ENCODE measurements around the gene PDE11A. TPM values are rescaled to one million over a fixed set of nuclear protein-coding genes. Genes with fewer than 3 reads are reported as not detected.
A peak's percentile ranks its signal among the peaks of the same experiment; 100 is the strongest.

The PDE11A gene
- total RNA-seq, 2 donors from 2014 or later: 1.5 to 1.9 TPM

DNA sequence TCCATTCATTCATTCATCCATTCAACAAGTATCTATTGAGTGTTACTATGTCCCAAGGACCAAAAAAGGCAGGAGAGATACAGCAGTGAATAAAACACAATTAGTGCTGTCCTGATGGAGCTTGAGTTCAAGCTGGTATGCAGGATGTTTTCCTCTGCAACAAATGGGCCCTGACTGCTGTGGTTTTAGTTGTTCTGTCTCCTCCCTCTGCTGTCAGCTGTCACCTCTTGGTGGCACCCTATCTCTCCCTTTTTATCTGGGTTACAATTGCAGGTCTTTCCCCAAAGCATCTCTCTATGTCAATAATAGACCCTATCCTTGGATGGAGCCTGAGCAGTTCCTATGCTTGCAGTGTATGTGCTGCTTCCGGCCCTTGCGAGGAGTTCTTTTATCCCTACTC lies 304.8 kb downstream of the PDE11A start:
- H3K36me3 ChIP-seq (ENCODE audit: control insufficient read depth, insufficient read depth, low read length): no peaks in the 10 kb centered on the region
- TF ChIP-seq, protein P1, sequence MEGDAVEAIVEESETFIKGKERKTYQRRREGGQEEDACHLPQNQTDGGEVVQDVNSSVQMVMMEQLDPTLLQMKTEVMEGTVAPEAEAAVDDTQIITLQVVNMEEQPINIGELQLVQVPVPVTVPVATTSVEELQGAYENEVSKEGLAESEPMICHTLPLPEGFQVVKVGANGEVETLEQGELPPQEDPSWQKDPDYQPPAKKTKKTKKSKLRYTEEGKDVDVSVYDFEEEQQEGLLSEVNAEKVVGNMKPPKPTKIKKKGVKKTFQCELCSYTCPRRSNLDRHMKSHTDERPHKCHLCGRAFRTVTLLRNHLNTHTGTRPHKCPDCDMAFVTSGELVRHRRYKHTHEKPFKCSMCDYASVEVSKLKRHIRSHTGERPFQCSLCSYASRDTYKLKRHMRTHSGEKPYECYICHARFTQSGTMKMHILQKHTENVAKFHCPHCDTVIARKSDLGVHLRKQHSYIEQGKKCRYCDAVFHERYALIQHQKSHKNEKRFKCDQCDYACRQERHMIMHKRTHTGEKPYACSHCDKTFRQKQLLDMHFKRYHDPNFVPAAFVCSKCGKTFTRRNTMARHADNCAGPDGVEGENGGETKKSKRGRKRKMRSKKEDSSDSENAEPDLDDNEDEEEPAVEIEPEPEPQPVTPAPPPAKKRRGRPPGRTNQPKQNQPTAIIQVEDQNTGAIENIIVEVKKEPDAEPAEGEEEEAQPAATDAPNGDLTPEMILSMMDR (conservative IDR thresholded peaks at IDR 0.05): peak; percentile 22
- H3K9ac ChIP-seq (ENCODE audit: extremely low read depth, low read length, poor library complexity, severe bottlenecking): no peak overlapping the region
- Mint-ChIP-seq H3K4me3 (no peak overlapping the region), H3K9me3 (no peaks in the 10 kb centered on the region), H3K27ac (no peak overlapping the region), H3K36me3 (ENCODE audit: low read depth) (no peaks in the 10 kb centered on the region), H3K4me1 (peaks cover 9% of the 10 kb centered on the region), H3K27me3 (ENCODE audit: insufficient read depth) (peaks cover 24% of the 10 kb centered on the region)
- H3K4me1 ChIP-seq (ENCODE audit: control insufficient read depth, insufficient read depth, low read length): no peaks in the 10 kb centered on the region
- no peak overlapping the region for H3K27ac ChIP-seq (ENCODE audit: low read depth, low read length)
- H3K9me3 ChIP-seq (ENCODE audit: control insufficient read depth, low read length): no peaks in the 10 kb centered on the region
- H3K27me3 ChIP-seq (ENCODE audit: control insufficient read depth, insufficient read depth, low read length, poor library complexity, severe bottlenecking): peaks cover 31% of the 10 kb centered on the region
- WGBS, 2 experiments (ENCODE audit: insufficient coverage in 1 of 2, insufficient read length in 1 of 2): 94 to 96% methylated on average over 2 of the region's 2 CpGs
- no peak for DNase-seq
- H3K4me3 ChIP-seq (ENCODE audit: low read length): no peak overlapping the region

DNA sequence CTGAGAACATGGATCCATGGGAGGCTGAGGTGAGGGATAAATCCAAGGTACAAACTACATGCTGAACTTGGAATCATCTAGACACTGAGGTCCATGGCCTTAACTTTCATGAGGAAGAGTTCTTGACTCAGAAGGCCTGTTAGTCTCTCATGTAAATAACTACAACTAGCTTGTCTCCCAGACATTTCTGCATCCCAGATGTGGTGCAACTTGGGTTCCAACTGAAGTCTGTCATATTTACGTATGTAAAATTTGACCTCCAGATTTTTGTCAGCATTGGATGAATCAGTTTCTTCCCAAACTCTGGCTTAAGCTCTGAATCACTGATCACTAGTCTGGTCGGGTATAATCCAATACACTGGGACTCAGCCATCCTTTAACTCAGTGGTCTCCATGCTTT lies 306.9 kb downstream of the PDE11A start:
- Histone ChIP-seq H3K9me3 (ENCODE audit: control insufficient read depth, low read length) (no peaks in the 10 kb centered on the region), H3K4me3 (ENCODE audit: low read length) (no peak overlapping the region), H3K27ac (ENCODE audit: low read depth, low read length) (no peak overlapping the region), H3K27me3 (ENCODE audit: control insufficient read depth, insufficient read depth, low read length, poor library complexity, severe bottlenecking) (peaks cover 44% of the 10 kb centered on the region), H3K9ac (ENCODE audit: extremely low read depth, low read length, poor library complexity, severe bottlenecking) (no peak overlapping the region), H3K36me3 (ENCODE audit: control insufficient read depth, insufficient read depth, low read length) (no peaks in the 10 kb centered on the region), H3K4me1 (ENCODE audit: control insufficient read depth, insufficient read depth, low read length) (no peaks in the 10 kb centered on the region)
- Mint-ChIP-seq H3K36me3 (ENCODE audit: low read depth) (no peaks in the 10 kb centered on the region), H3K4me3 (no peak overlapping the region), H3K9me3 (no peaks in the 10 kb centered on the region), H3K27ac (no peak overlapping the region), H3K4me1 (peaks cover 13% of the 10 kb centered on the region), H3K27me3 (ENCODE audit: insufficient read depth) (peaks cover 44% of the 10 kb centered on the region)
- WGBS, 2 experiments (ENCODE audit: insufficient coverage in 1 of 2, insufficient read length in 1 of 2): 91% methylated on average over 2 of the region's 2 CpGs; no CpG with 5 or more reads in 1 of the 2 experiments
- TF ChIP-seq, protein P1 (conservative IDR thresholded peaks at IDR 0.05): no peak
- no peak for DNase-seq

DNA sequence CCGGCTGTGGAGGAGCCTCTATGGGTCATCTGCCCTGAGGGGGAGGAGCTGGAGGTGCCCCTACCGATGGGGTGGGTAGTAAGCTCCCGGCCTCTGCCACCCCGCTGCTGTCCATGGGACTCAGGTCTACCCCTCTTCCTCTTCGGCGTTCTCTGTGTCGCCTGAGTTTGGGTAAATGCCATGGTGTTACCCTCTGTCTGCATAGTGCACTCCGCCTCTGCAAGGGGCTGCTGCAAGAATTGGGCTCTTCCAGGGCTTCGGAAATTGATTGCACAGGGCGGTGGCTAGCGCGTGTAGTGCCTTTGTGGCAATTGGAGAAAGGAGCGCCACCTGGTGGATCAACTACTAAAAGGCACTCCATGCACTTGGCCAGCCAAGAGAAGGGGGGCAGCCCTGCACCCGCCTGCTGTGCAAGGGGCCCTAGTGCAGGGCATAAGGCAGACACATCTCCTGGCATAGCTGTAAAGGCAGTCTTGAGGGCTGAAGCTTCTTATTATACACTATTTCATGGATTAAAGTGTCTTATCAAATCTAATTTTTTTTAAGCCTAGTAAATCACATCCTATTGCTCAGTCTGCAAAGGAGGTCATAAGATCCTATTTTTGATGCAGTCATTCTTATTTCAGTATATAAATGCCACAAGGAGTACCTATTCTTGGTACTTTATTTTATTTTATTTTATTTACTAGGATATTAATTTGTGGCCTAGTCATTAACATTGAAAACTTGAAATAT lies 308.9 kb downstream of the PDE11A start:
- no peaks in the 10 kb centered on the region for H3K9me3 Mint-ChIP-seq
- no peaks in the 10 kb centered on the region for H3K36me3 Mint-ChIP-seq (ENCODE audit: low read depth)

More for the DNA sequence above, 308.9 kb downstream of the PDE11A start:
- no peak overlapping the region for H3K9ac ChIP-seq (ENCODE audit: extremely low read depth, low read length, poor library complexity, severe bottlenecking)
- Mint-ChIP-seq H3K4me3 (peak overlapping the region; percentile 44), H3K27ac (no peak overlapping the region), H3K4me1 (peaks cover 18% of the 10 kb centered on the region), H3K27me3 (ENCODE audit: insufficient read depth) (peaks cover 38% of the 10 kb centered on the region)
- peak; percentile 95 for DNase-seq
- peaks cover 3% of the 10 kb centered on the region for H3K4me1 ChIP-seq (ENCODE audit: control insufficient read depth, insufficient read depth, low read length)
- H3K27ac ChIP-seq (ENCODE audit: low read depth, low read length): no peak overlapping the region
- H3K4me3 ChIP-seq (ENCODE audit: low read length): no peak overlapping the region
- WGBS, 2 experiments (ENCODE audit: insufficient coverage in 1 of 2, insufficient read length in 1 of 2): 34 to 46% methylated on average over 3 to 14 of the region's 14 CpGs
- TF ChIP-seq, protein P1 (conservative IDR thresholded peaks at IDR 0.05): peak; percentile 93
- no peaks in the 10 kb centered on the region for H3K36me3 ChIP-seq (ENCODE audit: control insufficient read depth, insufficient read depth, low read length)
- H3K27me3 ChIP-seq (ENCODE audit: control insufficient read depth, insufficient read depth, low read length, poor library complexity, severe bottlenecking): peaks cover 31% of the 10 kb centered on the region
- no peaks in the 10 kb centered on the region for H3K9me3 ChIP-seq (ENCODE audit: control insufficient read depth, low read length)
